ENCODE results near the gene RABGAP1L.
"Not testable (repeated sequence)": the region's sequence is repeated elsewhere in the genome, so short reads cannot be mapped to it uniquely, and the experiment has no call there.

The RABGAP1L gene

DNA sequence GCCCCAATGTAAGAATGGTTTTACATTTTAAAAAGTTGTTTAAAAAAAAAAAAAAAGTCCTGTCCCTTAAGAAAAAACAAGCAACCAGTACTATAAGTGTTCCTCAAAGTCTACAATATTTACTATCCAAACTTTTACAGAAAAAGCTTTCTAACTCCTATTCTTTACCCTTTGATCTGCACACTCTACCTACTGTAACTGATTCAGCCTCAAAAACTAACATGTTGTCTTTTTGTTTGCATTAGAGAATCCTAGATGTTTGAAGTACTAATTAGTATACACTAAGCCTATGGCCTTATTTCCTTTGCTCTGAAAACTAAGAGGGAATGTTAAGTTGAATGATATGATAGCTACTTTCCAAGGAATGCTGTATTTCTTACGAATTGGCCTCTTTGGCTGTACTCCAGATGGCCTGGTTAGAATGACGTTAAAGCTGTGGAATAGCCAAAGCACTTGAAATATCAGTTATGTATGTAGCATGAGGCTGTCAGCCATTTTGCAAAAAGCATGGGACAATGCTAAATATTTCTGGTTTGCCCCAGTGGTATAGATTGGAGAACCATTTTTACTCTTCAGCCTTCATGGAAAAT lies 523.2 kb downstream of the RABGAP1L start:
- DNase-seq: no peak

DNA sequence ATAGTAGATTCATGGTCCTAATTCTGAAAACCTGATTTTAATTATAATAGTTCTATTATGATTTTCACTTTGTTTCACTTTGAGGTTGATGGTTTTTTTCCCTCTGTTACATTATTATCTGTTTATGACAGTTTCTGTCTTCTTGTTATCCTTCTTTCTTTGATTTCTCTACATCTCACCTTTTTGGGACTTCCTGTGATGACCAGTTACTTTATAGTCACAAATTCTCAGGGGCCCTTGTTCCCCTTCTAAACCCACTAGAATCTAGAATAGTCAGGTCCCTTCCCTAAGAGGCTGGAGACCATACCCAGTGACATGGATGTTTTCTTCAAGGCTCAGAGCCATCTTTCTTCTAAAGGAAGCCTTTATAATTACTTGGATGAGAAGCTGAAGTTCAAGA lies 526.9 kb downstream of the RABGAP1L start:
- no peak for DNase-seq

DNA sequence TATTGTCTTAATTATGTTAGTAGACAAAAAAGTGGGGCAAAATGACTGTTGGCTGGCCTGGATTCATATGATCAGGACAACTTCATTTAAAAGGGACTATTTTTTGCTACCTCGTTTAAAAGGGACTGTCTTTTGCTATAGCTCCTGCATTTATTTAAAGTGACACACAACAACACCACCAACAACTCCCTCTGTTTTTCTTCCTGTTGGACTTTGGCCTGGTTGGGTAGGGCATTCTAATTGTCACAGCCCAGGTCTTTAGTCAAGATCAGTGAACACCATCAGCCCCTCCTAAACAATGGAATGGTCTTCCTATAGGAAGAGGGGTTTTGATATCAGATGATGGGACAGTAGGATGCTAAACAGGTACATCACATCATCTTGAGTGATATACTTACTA lies 530.2 kb downstream of the RABGAP1L start:
- no peak for DNase-seq

DNA sequence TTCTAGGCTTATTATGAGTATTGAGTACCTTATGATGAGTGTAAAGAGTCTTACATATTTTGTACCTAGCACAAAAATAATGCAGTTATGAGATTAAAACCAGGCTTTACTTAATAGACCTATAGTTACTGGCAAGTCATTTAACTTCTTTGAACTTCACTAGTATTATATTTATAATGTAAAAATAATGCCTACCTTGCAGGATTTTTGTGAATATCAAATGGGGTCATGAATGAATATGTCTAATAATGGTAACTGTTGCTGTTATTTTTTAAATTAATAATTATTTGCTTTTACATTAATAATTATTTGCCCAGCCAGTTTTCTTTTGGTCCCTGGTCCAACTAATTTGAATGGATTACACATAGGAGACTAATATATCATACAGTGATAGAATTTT lies 530.9 kb downstream of the RABGAP1L start:
- DNase-seq: no peak

DNA sequence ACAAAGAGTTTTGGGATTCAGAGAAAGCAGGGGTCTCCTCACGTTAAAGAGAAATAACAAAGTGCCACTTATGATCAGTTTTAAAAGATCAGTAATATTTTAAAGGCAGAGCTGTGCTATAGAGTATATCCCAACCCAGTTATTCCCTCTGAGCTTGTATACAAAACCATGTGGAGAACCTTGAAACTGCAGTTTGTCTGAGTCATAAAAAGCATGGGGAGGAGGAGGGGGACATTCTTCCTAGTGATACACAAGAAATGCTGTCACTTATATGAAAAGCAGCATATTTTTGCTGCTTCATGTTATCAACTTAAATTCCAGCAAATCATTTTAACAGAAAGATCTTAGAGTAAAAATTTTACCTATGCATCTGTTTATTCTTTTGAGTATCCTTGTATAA lies 533.0 kb downstream of the RABGAP1L start:
- no peak for DNase-seq

DNA sequence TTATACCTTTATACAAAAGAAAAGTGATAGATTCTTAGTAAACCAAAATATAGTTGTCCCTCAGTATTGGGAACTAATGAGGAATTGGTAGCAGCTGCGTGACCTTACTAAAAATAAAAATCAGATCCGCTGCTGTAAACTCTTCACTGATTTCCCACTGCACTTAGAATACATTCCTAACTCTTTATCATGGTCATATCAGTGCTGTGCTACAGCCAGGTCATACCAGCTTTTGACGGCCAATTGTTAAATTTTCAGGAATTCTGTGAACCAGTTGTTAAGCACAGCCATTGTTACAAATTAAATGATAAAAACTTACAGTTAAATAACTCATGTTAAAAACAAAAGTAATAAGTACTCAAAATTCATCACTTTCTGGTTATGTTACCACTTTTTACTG lies 533.8 kb downstream of the RABGAP1L start:
- DNase-seq: no peak

DNA sequence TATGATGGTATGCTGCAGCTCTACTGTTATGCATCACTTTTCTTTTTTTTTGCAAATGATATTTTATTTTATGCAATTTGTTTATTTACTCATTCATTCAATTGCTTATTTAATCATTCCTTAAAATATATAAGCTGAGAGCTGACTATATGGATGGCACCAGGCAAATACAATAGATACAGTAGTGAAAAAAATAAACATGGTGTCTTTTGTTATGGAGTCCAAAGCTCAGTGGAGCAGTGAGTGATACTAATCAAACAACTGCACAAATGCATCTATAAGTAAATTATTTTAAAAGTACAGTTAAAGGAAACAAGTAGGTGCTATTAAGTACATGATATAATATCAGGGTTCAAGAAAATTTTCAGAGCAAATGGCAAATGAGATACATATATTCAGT lies 534.2 kb downstream of the RABGAP1L start:
- DNase-seq: not testable (repeated sequence)

DNA sequence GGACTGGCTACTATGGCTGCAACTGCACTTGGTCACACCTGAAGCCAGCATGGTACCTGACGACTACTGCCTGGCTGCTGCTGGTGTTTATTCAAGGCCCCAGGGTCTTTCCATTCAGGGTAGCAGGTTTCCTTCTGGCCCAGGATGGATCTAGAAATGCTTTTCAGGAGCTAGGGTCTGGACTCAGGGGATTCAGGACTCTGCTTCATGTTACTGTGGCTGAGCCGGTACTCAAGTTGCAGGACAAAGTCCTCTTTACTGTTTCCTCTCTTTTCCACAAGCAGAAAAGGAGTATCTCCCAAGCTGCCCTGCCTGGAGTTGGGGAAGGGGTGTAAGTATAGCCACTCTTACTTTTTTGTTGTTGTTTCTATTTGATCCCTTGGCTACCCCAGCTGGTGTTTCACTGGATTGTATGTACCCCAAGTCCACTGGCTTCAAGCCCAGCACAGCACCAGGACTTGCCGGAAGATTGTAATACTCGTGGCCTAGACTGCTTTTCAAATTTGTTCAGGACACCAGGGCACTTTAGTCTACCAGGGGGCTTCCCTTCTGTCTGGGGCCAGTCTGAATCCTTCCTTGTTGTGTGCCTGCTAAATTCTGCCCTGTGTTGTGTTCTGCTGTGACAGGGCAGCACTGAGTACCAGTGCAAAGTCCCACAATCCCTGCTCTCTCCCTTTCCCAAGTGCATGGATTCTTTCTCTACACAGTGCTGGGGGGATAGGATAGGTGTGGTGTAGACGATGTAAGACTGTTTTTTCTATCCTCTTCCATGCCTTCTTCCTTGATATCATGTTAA lies 536.9 kb downstream of the RABGAP1L start:
- DNase-seq: no peak

DNA sequence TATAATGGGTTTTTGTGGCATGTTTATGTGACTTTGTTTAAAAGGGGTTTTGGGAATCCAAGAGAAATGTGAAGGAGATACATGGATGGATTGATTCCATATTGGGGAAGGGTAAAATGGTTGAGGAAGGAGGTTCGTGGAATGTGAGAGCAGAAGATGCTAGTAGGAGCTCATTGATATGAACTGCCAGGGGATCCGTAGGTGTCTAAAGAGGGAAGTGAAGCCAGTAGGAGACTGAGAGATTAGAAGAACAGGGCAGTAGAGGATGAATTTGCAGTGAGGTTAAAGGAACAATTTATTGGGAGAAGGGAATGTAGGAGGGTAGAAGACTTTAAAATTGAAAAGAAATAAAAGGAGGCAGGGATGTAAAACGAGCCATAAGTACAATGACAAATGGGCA lies 541.0 kb downstream of the RABGAP1L start:
- no peak for DNase-seq

DNA sequence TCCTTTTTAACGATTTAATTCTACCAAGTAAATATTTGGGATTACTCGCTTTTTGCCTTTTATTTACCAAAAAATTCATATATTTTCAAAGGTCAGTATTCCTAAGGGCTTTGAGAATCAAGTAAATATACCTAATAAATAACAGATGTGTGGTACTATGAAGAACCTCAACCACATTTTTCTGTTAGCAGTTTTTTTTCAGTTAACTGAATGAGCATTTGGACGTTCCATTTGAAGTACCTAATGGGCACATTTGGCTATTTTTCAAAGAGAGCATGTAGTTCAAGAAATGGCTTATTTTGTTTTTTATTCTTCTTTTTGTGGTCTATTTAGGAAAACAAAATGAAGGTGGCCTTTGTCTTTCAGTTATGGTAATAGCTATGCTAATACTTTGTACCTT lies 541.5 kb downstream of the RABGAP1L start:
- DNase-seq: no peak

DNA sequence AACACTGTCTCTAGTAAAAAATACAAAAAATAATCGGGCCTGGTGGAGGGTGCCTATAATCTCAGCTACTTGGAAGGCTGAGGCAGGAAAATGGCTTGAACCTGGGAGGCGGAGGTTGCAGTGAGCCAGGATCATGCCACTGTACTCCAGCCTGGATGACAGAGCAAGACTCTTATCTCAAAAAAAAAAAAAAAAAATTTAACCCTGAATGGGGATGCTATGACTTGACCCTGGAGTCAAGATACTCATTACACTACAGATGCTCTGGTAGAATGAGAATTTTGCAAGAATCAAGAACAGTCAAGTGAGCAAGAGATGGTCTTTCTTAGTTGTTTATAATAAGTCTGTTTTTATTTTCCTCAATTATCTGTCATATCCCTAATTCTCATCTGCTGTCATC lies 542.2 kb downstream of the RABGAP1L start:
- DNase-seq: no peak

DNA sequence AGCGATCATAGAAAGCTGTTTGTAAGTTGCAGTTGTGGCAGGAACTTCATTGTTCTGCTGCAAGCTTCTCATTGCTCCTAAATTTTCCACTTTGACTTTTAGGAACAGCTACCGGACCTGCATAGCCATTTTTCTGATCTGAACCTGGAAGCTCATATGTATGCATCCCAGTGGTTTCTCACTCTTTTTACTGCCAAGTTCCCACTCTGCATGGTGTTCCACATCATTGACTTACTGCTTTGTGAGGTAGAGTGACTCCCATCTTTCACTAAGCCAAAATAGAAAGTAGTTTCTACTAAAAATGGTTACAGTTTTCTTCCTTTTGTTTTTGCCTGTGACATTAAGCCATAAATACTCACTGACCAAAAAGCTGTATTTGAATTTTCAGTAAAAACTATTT lies 542.7 kb downstream of the RABGAP1L start:
- no peak for DNase-seq

DNA sequence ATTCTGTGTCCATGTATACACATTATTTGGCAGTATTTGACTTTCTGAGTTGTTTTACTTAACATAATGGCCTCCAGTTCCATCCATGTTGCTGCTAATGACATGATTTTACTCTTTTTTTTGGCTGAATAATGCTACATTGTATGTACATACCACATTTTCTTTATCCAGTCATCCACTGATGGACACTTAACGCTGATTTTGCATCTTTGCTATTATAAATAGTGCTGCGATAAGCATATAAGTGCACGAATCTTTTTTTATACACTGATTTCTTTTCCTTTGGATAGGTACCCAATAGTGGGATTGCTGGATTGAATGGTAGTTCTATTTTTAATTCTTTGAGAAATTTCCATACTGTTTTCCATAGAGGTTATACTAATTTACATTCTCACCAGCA lies 544.0 kb downstream of the RABGAP1L start:
- no peak for DNase-seq

DNA sequence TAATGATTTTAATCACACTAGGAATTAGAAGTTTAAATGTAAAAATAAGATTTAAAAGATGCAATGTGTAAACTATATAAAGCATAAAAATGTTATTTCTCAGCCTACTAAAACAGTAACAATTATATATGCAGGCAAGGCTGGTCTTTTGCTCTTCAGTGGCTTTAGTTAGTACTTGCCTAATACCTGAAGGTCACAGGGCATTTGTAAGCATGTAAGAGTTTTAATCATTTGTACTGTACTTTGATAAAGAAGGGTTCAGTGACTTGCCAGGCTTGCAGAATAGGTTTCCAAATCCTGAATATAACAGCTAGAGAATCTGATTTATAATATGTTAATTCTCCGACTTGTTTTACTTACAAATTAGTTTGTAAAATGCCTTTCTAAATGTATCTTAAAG lies 545.0 kb downstream of the RABGAP1L start:
- DNase-seq: no peak

DNA sequence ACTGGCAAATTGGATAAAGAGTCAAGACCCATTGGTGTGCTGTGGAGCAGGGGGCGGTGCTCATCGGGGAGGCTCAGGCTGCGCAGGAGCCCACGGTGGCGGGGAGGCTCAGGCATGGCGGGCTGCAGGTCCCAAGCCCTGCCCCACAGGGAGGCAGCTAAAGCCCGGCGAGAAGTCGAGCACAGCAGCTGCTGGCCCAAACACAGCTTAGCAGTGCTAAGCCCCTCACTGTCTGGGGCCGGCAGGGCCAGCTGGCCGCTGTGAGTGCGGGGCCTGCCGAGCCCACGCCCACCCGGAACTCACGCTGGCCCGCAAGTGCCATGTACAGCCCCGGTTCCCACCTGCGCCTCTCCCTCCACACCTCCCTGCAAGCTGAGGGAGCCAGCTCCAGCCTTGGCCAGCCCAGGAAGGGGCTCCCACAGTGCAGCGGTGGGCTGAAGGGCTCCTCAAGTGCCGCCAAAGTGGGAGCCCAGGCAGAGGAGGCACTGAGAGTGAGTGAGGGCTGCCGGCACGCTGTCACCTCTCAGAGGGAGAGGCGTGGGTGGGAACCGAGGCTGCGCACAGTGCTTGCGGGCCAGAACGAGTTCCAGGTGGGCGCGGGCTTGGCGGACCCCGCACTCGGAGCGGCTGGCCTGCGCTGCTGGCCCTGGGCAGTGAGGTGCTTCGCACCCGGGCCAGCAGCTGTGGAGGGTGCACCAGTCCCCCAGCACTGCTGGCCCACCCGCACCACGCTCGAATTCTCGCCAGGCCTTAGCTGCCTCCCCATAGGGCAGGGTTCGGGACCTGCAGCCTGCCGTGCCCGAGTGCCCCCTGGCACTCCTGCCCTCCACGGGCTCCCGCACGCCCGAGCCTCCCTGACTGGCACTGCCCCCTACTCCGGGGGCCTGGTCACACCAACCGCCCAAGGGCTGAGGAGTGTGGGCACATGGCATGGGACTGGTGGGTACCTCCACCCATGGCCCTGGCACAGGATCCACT lies 551.8 kb downstream of the RABGAP1L start:
- no peak for DNase-seq

DNA sequence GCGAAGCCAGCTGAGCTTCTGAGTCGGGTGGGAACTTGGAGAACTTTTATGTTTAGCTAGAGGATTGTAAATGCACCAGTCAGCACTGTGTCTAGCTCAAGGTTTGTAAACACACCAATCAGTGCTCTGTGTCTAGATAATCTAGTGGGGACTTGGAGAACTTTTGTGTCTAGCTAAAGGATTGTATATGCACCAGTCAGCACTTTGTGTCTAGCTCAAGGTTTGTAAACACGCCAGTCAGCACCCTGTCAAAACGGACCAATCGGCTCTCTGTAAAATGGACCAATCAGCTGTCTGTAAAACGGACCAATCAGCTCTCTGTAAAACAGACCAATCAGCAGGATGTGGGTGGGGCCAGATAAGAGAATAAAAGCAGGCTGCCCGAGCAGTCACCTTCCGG lies 552.5 kb downstream of the RABGAP1L start:
- DNase-seq: not testable (repeated sequence)

DNA sequence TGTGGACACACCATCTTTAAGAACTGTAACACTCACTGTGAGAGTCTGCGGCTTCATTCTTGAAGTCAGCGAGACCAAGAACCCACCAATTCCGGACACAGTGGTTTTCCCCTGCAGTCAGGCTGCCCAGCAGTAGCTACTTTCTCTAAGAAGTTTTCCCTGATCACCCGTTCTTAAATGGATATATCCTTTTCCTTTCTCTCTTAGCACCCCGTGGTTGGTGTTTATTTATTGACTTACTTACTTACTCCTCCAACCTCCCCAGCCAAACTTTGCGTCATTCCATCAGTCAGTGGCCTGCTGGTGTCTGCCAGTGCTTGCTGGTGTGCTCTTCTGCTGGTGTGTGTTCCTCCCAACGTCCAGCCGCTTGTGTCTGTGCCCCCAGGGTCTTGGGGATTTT lies 553.2 kb downstream of the RABGAP1L start:
- DNase-seq: no peak

DNA sequence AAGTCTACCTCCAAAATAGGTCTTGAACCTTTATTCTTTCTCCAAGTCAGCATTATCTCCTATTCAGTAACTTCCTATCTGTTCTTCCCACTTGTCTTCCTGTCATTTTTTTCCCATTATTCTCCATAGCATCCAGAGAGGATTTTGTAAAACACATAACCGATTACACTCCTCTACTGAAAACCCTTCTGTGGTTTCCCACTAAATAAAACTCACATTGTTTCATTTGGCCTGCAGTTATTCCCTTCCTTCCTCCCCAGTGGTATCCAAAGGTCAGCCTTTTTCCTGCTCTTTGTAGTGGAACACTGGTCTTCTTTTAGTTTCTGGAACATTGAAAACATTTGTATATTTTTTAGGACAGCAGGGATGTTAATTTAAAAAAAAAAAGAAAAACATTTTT lies 554.5 kb downstream of the RABGAP1L start:
- DNase-seq: no peak

DNA sequence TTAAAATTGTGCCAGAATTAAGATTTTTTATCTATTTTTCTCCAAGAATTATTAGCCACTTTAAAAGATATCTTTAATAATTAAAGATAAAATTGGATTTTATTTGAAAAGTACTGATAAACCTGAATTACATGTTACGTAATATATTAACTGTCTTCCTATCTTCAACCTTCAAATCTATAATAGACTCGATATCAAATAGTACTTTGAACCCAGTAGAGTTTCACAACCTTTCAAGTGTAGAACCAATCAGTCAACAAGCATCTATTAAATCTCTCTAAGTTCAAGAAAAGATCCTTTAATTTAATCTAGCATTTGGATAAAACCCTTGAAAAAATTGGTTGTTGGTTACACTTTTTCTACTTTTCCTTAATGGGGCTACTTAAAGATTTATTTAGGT lies 559.9 kb downstream of the RABGAP1L start:
- DNase-seq: no peak

DNA sequence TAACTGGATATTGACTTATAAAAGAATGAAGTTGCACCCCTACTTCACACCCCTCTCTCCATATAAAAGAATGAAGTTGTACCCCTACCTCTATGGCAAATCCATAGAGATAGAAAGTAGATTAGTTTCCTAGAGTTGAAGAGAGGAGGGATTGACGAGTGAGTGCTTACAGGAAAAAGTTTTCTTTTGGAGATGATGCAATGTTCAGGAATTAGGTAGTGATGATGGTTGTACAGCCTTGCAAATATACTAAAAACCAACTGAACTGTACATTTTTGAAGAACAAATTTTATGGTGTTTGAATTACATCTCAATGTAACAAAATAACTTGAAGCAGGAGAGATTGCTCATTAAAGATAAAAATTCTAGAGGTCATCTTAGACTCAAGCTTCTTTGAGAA lies 561.3 kb downstream of the RABGAP1L start:
- DNase-seq: no peak

DNA sequence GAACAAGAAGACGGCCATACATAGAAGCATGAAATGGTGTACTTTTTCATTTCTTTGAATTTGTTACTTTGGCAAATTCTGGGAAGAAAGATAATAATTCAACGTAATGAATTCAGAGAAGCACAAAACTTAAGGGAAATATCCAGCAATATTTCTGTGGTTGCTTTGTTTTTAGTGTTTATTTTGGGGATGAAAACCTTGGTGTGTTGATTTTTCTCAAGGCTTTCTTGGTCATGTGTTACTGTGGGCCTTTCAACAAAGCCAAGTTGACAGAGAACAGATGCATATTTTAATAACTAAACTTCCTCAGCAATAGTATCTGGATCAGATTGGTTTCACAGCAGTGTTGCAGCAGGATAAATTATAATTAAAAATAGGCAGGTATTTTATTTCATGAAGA lies 561.9 kb downstream of the RABGAP1L start:
- no peak for DNase-seq

DNA sequence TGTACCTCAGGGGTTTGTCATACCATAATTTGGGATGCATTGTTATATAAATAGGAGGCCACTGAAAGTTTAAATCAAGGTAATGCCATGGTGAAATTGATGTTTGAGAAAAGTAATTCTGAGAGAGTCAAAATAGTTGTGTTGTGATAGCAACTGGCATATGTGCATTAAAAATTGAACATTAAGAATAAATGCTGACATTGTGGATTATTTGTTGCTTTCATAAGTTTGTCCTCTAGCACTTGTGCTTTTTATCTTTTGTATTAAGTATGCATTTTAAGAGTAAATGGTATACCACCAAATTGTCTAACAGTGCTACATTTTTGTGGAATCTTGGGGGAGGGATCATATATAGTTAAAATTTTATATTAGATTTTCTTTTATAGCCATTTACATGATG lies 564.5 kb downstream of the RABGAP1L start:
- no peak for DNase-seq

DNA sequence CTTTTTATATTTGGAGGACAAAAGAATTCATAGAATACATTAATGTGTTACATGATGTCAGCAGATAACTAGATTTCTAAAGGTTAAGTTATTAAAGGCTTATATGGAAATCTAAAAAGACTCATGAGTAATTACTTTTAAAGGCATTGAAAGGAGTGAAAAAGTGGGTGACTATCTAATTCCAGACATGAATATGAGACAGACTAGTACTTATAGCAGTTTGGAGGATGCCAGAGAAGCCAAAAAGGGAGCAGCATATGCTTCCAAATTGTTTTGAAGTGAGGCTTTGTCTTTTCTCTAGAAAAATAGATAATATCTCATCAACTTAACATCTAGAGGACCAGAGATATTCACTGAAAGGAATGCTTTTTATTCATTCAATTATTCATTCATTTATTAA lies 564.9 kb downstream of the RABGAP1L start:
- no peak for DNase-seq
